GM12878 (cell line): ENCODE data around the gene TRPM1. TPM values are rescaled to one million over a fixed set of nuclear protein-coding genes. Genes with fewer than 3 reads are reported as not detected.

Experiments used
- ATAC-seq: fragments of 200-7000 bp; cut with Tn5 transposase; 3 replicates; pipeline ENCODE4 v1.9.1; 2020; ENCODE audit warnings: mild to moderate bottlenecking, moderate library complexity
- BruUV-seq: library from RNA; stranded (reverse); fragments of 400-500 nt; replicated peaks from 2 replicates; lab custom pipeline; 2021; lab: Mats Ljungman, UMichigan
- CTCF ChIA-PET: fragments of 300-600 bp; sonication (Branson Sonifier 250); formaldehyde crosslinking; extraction: SDS; loops from one replicate; lab custom pipeline; 2021; ENCODE audit warnings: inconsistent platforms; lab: Yijun Ruan, JAX
- POLR2A ChIA-PET: fragments of 350-600 bp; formaldehyde crosslinking; extraction: SDS; loops from one replicate; lab custom pipeline; 2021; ENCODE audit warnings: inconsistent platforms; lab: Charles Lee
- RAD21 ChIA-PET: fragments of 300-600 bp; sonication (Branson Sonifier 250); formaldehyde crosslinking; loops from one replicate; lab custom pipeline; 2023; ENCODE audit warnings: antibody characterized with exemption; ENCODE audit not compliant: unreplicated experiment; lab: Charles Lee
- SMC1A ChIA-PET: fragments of 300-600 bp; sonication (Branson Sonifier 250); formaldehyde crosslinking; loops from one replicate; lab custom pipeline; 2023; ENCODE audit not compliant: unreplicated experiment, uncharacterized antibody; lab: Charles Lee
- DNase-seq: peaks from one replicate; pipeline ENCODE4 v3.0.0-alpha.2; 2011; ENCODE audit warnings: low read depth, low spot score
- FAIRE-seq: peaks from 3 replicates; lab custom pipeline; 2011; peaks lifted over from hg19 to GRCh38; lab: Jason Lieb, UNC
- H2AFZ ChIP-seq: 2 replicates; pipeline ENCODE4 v1.6.0; 2011; ENCODE audit warnings: low read depth, low read length, control low read depth; ENCODE audit not compliant: control insufficient read depth
- H3K27ac ChIP-seq: 2 replicates; pipeline ENCODE4 v1.5.1; 2011; ENCODE audit warnings: control low read depth; ENCODE audit not compliant: control insufficient read depth, insufficient read depth
- H3K27me3 ChIP-seq, 2 experiments: replicated peaks in 1 of 2; 2 replicates each; pipeline versions ENCODE4 v1.6.0 to v1.6.1; 2011; ENCODE audit warnings: low read length in 1 of 2; ENCODE audit not compliant: control insufficient read depth in 2 of 2, insufficient read depth in 2 of 2
- H3K36me3 ChIP-seq, 2 experiments: 2 replicates each; pipeline ENCODE4 v1.5.1; 2011; ENCODE audit warnings: low read length in 1 of 2; ENCODE audit not compliant: control insufficient read depth in 2 of 2, insufficient read depth in 2 of 2
- H3K4me1 ChIP-seq: 2 replicates; pipeline ENCODE4 v1.6.1; 2011; ENCODE audit warnings: mild to moderate bottlenecking, low read length, moderate library complexity, mixed read lengths; ENCODE audit not compliant: control insufficient read depth, insufficient read depth
- H3K4me2 ChIP-seq: 2 replicates; pipeline ENCODE4 v1.6.0; 2011; ENCODE audit warnings: control low read depth; ENCODE audit not compliant: control insufficient read depth, insufficient read depth
- H3K4me3 ChIP-seq: fragments of 200-600 bp; sonication (generic); 2 replicates; pipeline ENCODE4 v1.5.1; 2016
- H3K79me2 ChIP-seq: 2 replicates; pipeline ENCODE4 v1.6.0; 2011; ENCODE audit warnings: low read length; ENCODE audit not compliant: control insufficient read depth, insufficient read depth
- H3K9ac ChIP-seq: 2 replicates; pipeline ENCODE4 v1.8.0; 2011; ENCODE audit warnings: low read length, control low read depth, mixed read lengths; ENCODE audit not compliant: control insufficient read depth, insufficient read depth
- H3K9me3 ChIP-seq: replicated peaks from 3 replicates; pipeline ENCODE4 v1.5.1; 2011; ENCODE audit warnings: mild to moderate bottlenecking, low read length; ENCODE audit not compliant: control insufficient read depth, insufficient read depth
- H4K20me1 ChIP-seq: 2 replicates; pipeline ENCODE4 v1.6.0; 2011; ENCODE audit not compliant: control insufficient read depth, insufficient read depth
- CBFB ChIP-seq: IDR thresholded peaks from 2 replicates; pipeline ENCODE4 v1.6.1; 2016; ENCODE audit warnings: antibody characterized with exemption, low read depth
- CBX3 ChIP-seq: fragments of 200-600 bp; sonication (generic); IDR thresholded peaks from 2 replicates; pipeline ENCODE4 v1.6.1; 2016; ENCODE audit warnings: low read depth, borderline replicate concordance
- CHD4 ChIP-seq: fragments of 200-600 bp; sonication (generic); IDR thresholded peaks from 2 replicates; pipeline ENCODE4 v1.6.1; 2016; ENCODE audit warnings: mild to moderate bottlenecking
- CREM ChIP-seq: IDR thresholded peaks from 2 replicates; pipeline ENCODE4 v1.6.1; 2014; ENCODE audit warnings: antibody characterized with exemption, low read depth
- MLLT1 ChIP-seq: fragments of 450-650 bp; IDR thresholded peaks from 2 replicates; pipeline ENCODE4 v1.6.1; 2016; ENCODE audit warnings: mild to moderate bottlenecking
- NBN ChIP-seq: fragments of 450-650 bp; IDR thresholded peaks from 2 replicates; pipeline ENCODE4 v1.6.1; 2016
- NR2C1 ChIP-seq: fragments of 450-650 bp; IDR thresholded peaks from 2 replicates; pipeline ENCODE4 v1.6.1; 2017; ENCODE audit warnings: antibody characterized with exemption, mild to moderate bottlenecking, moderate library complexity
- PAX8 ChIP-seq: fragments of 450-650 bp; IDR thresholded peaks from 2 replicates; pipeline ENCODE4 v1.6.1; 2017; ENCODE audit warnings: mild to moderate bottlenecking, moderate library complexity
- PML ChIP-seq: IDR thresholded peaks from 2 replicates; pipeline ENCODE4 v1.6.1; 2012; ENCODE audit warnings: low read length, inconsistent platforms
- POLR2AphosphoS2 ChIP-seq: IDR thresholded peaks from 2 replicates; pipeline ENCODE4 v1.6.1; 2011; ENCODE audit warnings: low read depth, mild to moderate bottlenecking, low read length, improper control_type of control experiment, moderate library complexity
- RBBP5 ChIP-seq: fragments of 200-600 bp; sonication (generic); conservative IDR thresholded peaks from 2 replicates; pipeline ENCODE4 v1.6.1; 2016
- SKIL ChIP-seq: fragments of 450-650 bp; IDR thresholded peaks from 2 replicates; pipeline ENCODE4 v1.6.1; 2017; ENCODE audit warnings: mild to moderate bottlenecking, low read depth, inconsistent platforms; ENCODE audit not compliant: poor library complexity, severe bottlenecking
- SMC3 ChIP-seq: IDR thresholded peaks from 2 replicates; pipeline ENCODE4 v1.6.1; 2011; ENCODE audit warnings: low read length, improper control_type of control experiment, borderline replicate concordance
- SPI1 ChIP-seq: IDR thresholded peaks from 2 replicates; pipeline ENCODE4 v1.6.1; 2011; ENCODE audit warnings: low read depth, mild to moderate bottlenecking, low read length, moderate library complexity, borderline replicate concordance; ENCODE audit not compliant: insufficient read depth
- SRF ChIP-seq, 2 experiments: IDR thresholded peaks; 2 replicates each; pipeline ENCODE4 v1.6.1; 2011; ENCODE audit warnings: low read depth in 2 of 2, low read length in 2 of 2, mild to moderate bottlenecking in 1 of 2, moderate library complexity in 1 of 2
- USF2 ChIP-seq: IDR thresholded peaks from 2 replicates; pipeline ENCODE4 v1.6.1; 2011; ENCODE audit warnings: low read depth, low read length, improper control_type of control experiment, borderline replicate concordance
- YBX1 ChIP-seq: fragments of 450-650 bp; IDR thresholded peaks from 2 replicates; pipeline ENCODE4 v1.6.1; 2016; ENCODE audit warnings: antibody characterized with exemption
- ZBTB40 ChIP-seq: fragments of 450-650 bp; IDR thresholded peaks from 2 replicates; pipeline ENCODE4 v1.6.1; 2016; ENCODE audit warnings: mild to moderate bottlenecking, moderate library complexity, borderline replicate concordance
- ZNF384 ChIP-seq: IDR thresholded peaks from 2 replicates; pipeline ENCODE4 v1.6.1; 2012; ENCODE audit warnings: low read depth, mild to moderate bottlenecking, low read length, improper control_type of control experiment, borderline replicate concordance
- WGBS: methylation state at CpG from one replicate; pipeline ENCODE4 v1.1.6; 2016; ENCODE audit warnings: low lambda C conversion rate; ENCODE audit not compliant: insufficient replicate concordance, insufficient coverage; ENCODE audit errors: missing lambda C conversion rate; 5-methylcytosine and 5-hydroxymethylcytosine counted together
- in situ Hi-C: fragments of 300-500 bp; cut with MboI; formaldehyde crosslinking; loops from 9 replicates; pipeline ENCODE4 v1.14.3; 2018; ENCODE audit warnings: mixed read lengths
- intact Hi-C: fragments of 100-400 bp; cut with micrococcal nuclease; formaldehyde crosslinking; loops from one replicate; pipeline ENCODE4 v1.14.2; 2022; ENCODE audit not compliant: unreplicated experiment
- polyA plus RNA-seq, 11 experiments: library from polyadenylated mRNA; depleted of rRNA in 4 of 11; unstranded in 6 of 11; stranded (reverse) in 5 of 11; fragments of >200 nt; fragmentation: Nextera tagmentation in 4 of 11; fragmentation: Illumina TruSeq in 1 of 11; extraction: Ambion mirVana in 4 of 11; extraction: Trizol in 1 of 11; gene quantifications; 1 replicate in 1 of 11; 2 replicates in 10 of 11; pipeline versions ENCODE4 v1.2.1 to v1.2.3, GENCODE V29; 2011 to 2016; ENCODE audit warnings: inconsistent platforms in 2 of 11, missing spikeins in 2 of 11, low read depth in 1 of 11
- total RNA-seq, 4 experiments: library from RNA; depleted of rRNA in 3 of 4; stranded (reverse); fragments of >200 nt in 3 of 4; fragmentation: Illumina TruSeq in 1 of 4; extraction: Trizol in 1 of 4; gene quantifications; 2 replicates each; pipeline versions ENCODE4 v1.2.1 to v1.2.3, GENCODE V29; 2013 to 2021

TRPM1 gene
- total and polyA plus RNA-seq, 10 of the 15 experiments (the other 5 are each of a cell fraction or from before 2014, with no cell fraction given): 0.01 to 0.10 (median 0.05) TPM; not detected in 4

- Histone ChIP-seq H3K4me1 (peaks cover 7% of the 10 kb centered on the region), H3K4me2 (no peak overlapping the region), H3K36me3 (no peaks in the 10 kb centered on the region), H3K9me3 (no peaks in the 10 kb centered on the region; the same call in 2 of the 3 replicates), H2AFZ (no peak overlapping the region), H3K9ac (no peak overlapping the region), H3K27ac (no peak overlapping the region), H3K27me3 (no peaks in the 10 kb centered on the region), H3K4me3 (no peak overlapping the region), H4K20me1 (no peaks in the 10 kb centered on the region; the same call in 1 of the 2 replicates), H3K79me2 (no peaks in the 10 kb centered on the region)
- no peak for FAIRE-seq
- POLR2A ChIA-PET: no interaction called here
- SMC1A ChIA-PET: no interaction called here
- WGBS: 42% methylated on average over 4 of the region's 4 CpGs
- no peak for ATAC-seq
- in situ Hi-C loops (no loop called here), intact Hi-C loops (no loop called here)
- TF ChIP-seq ZNF384 (no peak), PML (no peak), POLR2AphosphoS2 (no peak), CREM (no peak), NR2C1 (no peak), CBFB (no peak), MLLT1 (no peak), CHD4 (no peak), CBX3 (no peak), ZBTB40 (no peak), PAX8 (no peak), RBBP5 (no peak), SKIL (no peak), SRF (IDR thresholded peaks at IDR 0.05; ENCODE audit: low read depth in 2 of 2, low read length in 2 of 2) (no peak), YBX1 (no peak), USF2 (no peak), SMC3 (no peak), NBN (no peak), SPI1 (no peak)
- no TSS peak for BruUV-seq
- RAD21 ChIA-PET: no interaction called here
- no peak for DNase-seq
- CTCF ChIA-PET: no interaction called here
Measured at GRCh38 chr15:31086344-31086743, 15.2 kb downstream of the TRPM1 start.
